Thoracic aorta (tissue), 2 donors: ENCODE data around the gene UPK1A. TPM values are rescaled to one million over a fixed set of nuclear protein-coding genes. Genes with fewer than 3 reads are reported as not detected.

Source experiments
- ATAC-seq: fragments of 150-250 bp; one replicate; pipeline ENCODE4 v1.8.0; 2017; ENCODE audit warnings: low read depth; ENCODE audit not compliant: insufficient number of reproducible peaks, low FRiP score
- DNase-seq: peaks from one replicate; pipeline ENCODE4 v3.0.0-alpha.2; 2020; ENCODE audit warnings: low spot score
- H3K27ac ChIP-seq, 2 donors: fragments of 200-600 bp; sonication (generic); 1 replicate in 1 of 2; 2 replicates in 1 of 2; pipeline ENCODE4 v1.5.1; 2016; ENCODE audit warnings: mild to moderate bottlenecking in 2 of 2, moderate library complexity in 2 of 2
- H3K27me3 ChIP-seq: fragments of 200-600 bp; sonication (generic); replicated peaks from 2 replicates; pipeline ENCODE4 v1.6.0; 2016; ENCODE audit warnings: mild to moderate bottlenecking; ENCODE audit not compliant: insufficient read depth
- H3K36me3 ChIP-seq: fragments of 200-600 bp; sonication (generic); one replicate; pipeline ENCODE4 v1.5.1; 2016
- H3K4me1 ChIP-seq, 2 donors: fragments of 200-600 bp; sonication (generic); 1 replicate in 1 of 2; 2 replicates in 1 of 2; pipeline versions ENCODE4 v1.5.1 to v1.6.0; 2016; ENCODE audit warnings: low read depth in 2 of 2, mild to moderate bottlenecking in 1 of 2; ENCODE audit not compliant: control insufficient read depth in 1 of 2
- H3K4me3 ChIP-seq: fragments of 200-600 bp; sonication (generic); 2 replicates; pipeline ENCODE4 v1.5.1; 2016; ENCODE audit warnings: mild to moderate bottlenecking
- H3K9me3 ChIP-seq: fragments of 200-600 bp; sonication (generic); 2 replicates; pipeline ENCODE4 v1.5.1; 2016
- total RNA-seq, 2 donors: library from RNA; depleted of rRNA; stranded (reverse); fragments of >200 nt; gene quantifications; one replicate each; pipeline versions ENCODE4 v1.1.0 to v1.2.3, GENCODE V29; 2016
- TF ChIP-seq, protein P1 (sequence below): fragments of 200-600 bp; sonication (generic); IDR thresholded peaks from one replicate; pipeline ENCODE4 v1.5.1; 2019; ENCODE audit warnings: antibody characterized with exemption

Gene UPK1A
- total RNA-seq, 2 donors from 2014 or later: not detected

DNA sequence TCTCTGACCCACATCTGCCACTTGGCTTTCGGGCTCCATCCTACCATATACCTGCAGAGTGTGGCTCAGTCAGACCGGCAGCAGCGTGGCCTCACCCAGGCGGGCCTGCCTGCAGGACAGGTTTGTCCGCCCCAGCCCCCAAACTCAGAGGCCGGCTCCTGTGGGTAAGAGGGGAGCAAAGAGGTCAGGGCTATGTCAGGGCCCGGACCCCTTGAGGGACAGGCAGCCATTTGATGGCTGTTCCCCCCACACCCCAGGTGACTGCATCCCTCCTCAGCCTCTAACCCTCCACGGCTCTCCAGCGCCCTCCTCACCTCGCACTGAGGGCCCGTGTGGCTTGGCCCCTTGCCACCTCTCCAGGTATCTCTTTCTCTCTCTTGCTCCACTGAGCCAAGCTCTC, 25.7 kb downstream of the UPK1A start:
- Histone ChIP-seq H3K27me3 (no peaks in the 10 kb centered on the region), H3K36me3 (no peaks in the 10 kb centered on the region), H3K9me3 (no peaks in the 10 kb centered on the region), H3K4me1 (no peaks in the 10 kb centered on the region), H3K27ac (no peak overlapping the region), H3K4me3 (no peak overlapping the region)
- ATAC-seq: no peak
- TF ChIP-seq, protein P1, sequence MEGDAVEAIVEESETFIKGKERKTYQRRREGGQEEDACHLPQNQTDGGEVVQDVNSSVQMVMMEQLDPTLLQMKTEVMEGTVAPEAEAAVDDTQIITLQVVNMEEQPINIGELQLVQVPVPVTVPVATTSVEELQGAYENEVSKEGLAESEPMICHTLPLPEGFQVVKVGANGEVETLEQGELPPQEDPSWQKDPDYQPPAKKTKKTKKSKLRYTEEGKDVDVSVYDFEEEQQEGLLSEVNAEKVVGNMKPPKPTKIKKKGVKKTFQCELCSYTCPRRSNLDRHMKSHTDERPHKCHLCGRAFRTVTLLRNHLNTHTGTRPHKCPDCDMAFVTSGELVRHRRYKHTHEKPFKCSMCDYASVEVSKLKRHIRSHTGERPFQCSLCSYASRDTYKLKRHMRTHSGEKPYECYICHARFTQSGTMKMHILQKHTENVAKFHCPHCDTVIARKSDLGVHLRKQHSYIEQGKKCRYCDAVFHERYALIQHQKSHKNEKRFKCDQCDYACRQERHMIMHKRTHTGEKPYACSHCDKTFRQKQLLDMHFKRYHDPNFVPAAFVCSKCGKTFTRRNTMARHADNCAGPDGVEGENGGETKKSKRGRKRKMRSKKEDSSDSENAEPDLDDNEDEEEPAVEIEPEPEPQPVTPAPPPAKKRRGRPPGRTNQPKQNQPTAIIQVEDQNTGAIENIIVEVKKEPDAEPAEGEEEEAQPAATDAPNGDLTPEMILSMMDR: no peak
- no peak for DNase-seq

DNA sequence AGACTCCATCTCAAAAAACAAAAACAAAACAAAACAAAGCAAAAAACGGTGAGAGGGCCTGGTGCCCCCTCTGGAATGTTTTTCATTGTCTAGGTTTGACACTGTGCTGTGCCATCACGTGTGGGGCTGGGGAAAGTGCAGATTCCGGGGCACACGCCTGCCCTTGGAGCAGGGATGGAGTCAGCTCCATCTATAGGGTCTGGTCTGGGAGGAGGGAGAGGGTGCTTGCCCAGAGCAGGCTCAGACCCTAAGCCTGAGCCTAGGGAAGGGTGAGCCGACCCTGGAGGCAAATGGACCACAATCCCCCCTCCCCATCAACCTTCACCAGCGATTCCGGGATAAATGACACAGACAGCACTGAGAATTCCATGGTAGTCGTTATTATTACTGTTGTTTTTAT, 27.1 kb downstream of the UPK1A start:
- Histone ChIP-seq H3K27ac (no peak overlapping the region), H3K4me3 (no peak overlapping the region), H3K9me3 (no peaks in the 10 kb centered on the region), H3K27me3 (no peaks in the 10 kb centered on the region), H3K36me3 (no peaks in the 10 kb centered on the region), H3K4me1 (no peaks in the 10 kb centered on the region)
- DNase-seq: no peak
- TF ChIP-seq, protein P1: no peak
- no peak for ATAC-seq

DNA sequence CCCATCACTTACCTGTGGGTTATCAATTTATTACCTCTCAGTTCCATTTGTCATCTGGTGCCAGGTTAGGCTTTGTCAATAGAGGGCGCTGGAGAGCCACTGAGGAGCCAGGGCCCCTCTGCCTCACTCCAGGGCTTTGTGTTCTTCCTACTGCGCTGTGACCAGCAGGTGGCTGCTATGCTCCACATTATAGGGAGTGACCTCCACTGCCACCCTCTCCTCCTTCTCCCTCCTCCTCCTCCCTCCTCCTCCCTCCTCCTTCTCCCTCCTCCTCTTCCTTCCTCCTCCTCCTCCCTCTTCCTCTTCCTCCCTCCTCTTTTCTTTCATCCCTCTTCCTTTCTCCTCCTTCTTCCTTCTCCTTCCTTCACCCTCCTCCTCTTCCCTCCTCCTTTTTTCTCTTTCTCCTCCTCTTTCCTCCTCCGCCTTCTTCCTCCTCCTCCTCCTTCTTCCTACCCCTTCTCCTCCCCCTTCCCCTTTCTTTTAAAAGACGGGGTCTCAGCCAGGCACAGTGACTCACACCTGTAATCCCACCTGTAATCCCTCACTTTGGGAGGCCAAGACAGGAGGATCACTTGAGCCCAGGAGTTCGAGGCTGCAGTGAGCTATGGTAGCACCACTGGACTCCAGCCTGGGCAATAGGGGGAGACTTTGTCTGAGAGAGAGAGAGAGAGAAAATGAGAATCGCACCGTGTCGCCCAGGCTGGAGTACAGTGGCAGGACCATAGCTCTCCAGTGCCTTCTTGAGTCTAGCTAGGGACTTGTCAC, 27.7 kb downstream of the UPK1A start:
- TF ChIP-seq, protein P1: peak; percentile 93
- Histone ChIP-seq H3K4me1 (no peaks in the 10 kb centered on the region), H3K27me3 (no peaks in the 10 kb centered on the region), H3K9me3 (no peaks in the 10 kb centered on the region), H3K4me3 (no peak overlapping the region), H3K27ac (no peak overlapping the region), H3K36me3 (no peaks in the 10 kb centered on the region)
- ATAC-seq (peak; percentile 89), DNase-seq (peak; percentile 71)

DNA sequence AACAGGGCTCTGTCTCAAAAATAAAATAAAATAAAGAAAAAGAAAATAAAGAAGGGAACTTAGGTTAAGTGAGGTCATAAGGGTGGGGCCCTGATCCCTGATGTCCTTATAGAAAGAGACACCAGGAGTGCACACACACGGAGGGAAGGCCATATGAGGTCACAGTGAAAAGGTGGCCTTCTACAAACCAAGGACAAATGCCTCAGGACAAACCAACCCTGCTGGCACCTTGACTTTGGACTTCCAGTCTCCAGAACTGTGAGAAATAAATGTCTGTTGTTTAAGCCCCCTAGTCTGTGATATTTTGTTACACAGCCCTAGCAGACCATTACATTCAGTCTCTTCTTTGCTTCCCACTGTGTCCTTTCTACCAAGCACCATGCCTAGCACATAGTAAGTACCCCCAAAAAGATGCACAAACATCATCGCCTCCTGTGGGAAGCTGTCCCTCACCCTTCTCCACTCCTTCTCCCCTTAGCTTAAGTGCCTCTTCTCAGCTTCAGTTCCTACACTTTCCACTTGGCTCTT, 29.6 kb downstream of the UPK1A start:
- no peak overlapping the region for H3K4me3 ChIP-seq
- H3K36me3 ChIP-seq: no peaks in the 10 kb centered on the region
- ATAC-seq (no peak), DNase-seq (no peak)
- H3K9me3 ChIP-seq: no peaks in the 10 kb centered on the region
- H3K4me1 ChIP-seq: no peaks in the 10 kb centered on the region
- TF ChIP-seq, protein P1: no peak
- no peak overlapping the region for H3K27ac ChIP-seq
- no peaks in the 10 kb centered on the region for H3K27me3 ChIP-seq

DNA sequence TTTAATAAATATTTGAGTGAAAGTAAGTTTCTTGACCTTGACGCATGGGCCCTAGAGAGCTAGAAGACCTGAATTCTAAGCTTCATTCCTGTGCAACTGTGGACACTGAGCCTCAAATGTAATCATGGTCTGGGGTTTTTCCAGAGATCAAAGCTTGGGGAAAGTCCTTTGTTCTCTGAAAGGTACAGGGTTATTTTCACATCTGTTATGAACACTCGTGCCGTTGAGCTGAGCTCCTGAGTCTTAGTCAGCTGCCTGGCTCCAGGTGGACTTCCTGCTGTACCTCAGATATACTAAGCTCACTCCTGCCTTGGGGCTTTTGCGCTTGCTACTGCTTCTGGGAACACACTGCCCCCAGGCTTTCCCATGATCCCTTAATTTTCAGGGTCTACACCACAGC, 30.5 kb downstream of the UPK1A start:
- no peak overlapping the region for H3K27ac ChIP-seq
- no peaks in the 10 kb centered on the region for H3K9me3 ChIP-seq
- no peaks in the 10 kb centered on the region for H3K36me3 ChIP-seq
- ATAC-seq (no peak), DNase-seq (no peak)
- TF ChIP-seq, protein P1: no peak
- no peak overlapping the region for H3K4me3 ChIP-seq
- H3K27me3 ChIP-seq: no peaks in the 10 kb centered on the region
- peaks cover 0 to under 1% of the 10 kb centered on the region in 2 donors for H3K4me1 ChIP-seq
